ENCODE data around the gene MGMT. TPM values are rescaled to one million over a fixed set of nuclear protein-coding genes. Genes with fewer than 3 reads are reported as not detected.

The MGMT gene
- total RNA-seq = 8.8 and 12.5 TPM in 2 replicates

GRCh38 chr10:129466703-129467358 lies at the start of gene MGMT:
Gene MGMT (plus strand): TSS chr10:129467241.

Data from epithelial cell of umbilical artery (primary cell).